ENCODE measurements around the gene CTSA.
"Not testable (repeated sequence)": the region's sequence is repeated elsewhere in the genome, so short reads cannot be mapped to it uniquely, and the experiment has no call there.

CTSA gene

DNA sequence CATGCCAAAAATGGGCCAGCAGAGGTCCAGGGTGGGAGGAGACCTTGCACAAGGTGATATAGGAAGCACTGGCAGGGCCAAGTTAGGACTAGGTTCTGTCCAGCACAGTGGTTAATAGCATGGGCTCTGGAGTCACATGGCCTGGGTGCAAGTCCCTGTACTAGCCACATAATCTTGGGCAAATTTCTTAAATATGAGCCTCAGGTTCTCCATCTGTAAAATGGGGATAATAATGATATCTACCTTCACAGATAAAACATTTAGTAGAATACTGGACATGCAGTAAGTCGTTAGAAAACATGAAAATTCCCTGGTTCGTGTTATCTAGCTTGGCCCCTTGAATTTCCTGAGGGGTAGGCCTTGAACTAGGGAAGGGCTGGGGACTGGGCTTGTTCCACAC is 6.2 kb downstream of the CTSA start:
- no peak for DNase-seq

DNA sequence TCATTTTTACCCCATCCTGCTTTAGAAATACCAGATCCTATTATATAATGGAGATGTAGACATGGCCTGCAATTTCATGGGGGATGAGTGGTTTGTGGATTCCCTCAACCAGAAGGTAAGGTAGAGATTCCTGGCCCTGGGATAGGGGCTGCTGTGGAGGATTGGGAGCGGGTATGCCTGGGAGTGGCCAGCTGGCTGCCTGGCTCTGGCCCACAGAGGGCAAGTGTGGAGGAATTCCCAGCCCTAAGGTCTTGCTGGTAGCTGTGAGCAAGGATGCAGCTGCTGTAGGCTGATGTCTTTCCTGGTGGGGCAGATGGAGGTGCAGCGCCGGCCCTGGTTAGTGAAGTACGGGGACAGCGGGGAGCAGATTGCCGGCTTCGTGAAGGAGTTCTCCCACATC is 6.6 kb downstream of the CTSA start:
- no peak for DNase-seq

GRCh38 chr20:45898285-45898684 is 7.2 kb downstream of the CTSA start:
- no peak for DNase-seq

DNA sequence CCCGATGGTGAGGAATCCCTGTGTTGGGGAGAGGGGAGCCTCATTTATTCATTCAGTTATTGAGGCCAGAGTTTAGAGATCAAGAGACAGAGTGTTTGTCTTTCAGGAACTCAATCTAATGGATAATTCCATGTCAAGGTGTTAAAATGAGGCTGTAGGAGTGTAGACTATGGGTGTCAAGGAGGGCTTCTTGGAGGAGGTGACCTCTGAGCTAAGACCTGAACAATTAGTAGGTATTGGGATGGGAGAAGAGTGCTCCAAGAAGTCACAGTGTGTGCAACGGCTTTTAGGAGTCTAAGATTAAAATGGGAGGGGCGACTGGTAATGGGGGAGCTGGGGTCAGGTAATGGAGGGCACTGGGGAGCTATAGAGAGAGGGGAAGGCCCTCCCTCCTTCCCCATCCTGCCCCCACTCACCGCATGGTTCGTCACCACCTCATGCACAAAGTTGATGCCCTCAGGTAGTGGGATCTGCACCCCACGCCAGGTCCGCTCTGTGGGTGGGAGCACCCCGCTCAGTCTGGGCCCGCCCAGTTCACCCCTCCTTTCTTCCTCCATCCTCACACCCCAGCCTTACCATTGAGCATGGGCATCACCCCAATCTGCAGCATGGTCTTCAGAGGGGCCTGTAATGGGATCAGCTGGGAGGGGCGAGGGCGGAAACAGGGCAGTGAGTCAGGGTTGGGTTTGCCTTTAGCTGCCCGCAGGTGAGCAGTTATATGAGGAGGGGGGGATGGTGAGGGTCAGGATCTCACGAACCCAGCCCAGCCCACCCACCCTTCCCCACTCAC is 8.1 kb downstream of the CTSA start:
- DNase-seq = no peak

DNA sequence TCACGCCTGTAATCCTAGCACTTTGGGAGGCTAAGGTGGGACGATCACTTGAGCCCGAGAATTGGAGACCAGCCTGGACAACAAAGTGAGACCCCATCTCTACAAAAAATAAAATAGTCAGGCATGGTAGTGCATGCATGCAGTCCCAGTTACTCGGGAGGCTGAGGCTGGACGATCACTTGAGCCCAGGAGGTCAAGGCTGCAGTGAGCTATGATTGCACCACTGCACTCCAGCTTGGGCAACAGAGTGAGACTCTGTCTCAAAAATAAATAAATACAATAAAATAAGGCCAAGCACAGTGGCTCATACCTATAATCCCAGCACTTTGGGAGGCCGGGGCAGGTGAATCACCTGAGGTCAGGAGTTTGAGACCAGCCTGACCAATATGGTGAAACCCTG is 10.2 kb downstream of the CTSA start:
- DNase-seq = not testable (repeated sequence)

DNA sequence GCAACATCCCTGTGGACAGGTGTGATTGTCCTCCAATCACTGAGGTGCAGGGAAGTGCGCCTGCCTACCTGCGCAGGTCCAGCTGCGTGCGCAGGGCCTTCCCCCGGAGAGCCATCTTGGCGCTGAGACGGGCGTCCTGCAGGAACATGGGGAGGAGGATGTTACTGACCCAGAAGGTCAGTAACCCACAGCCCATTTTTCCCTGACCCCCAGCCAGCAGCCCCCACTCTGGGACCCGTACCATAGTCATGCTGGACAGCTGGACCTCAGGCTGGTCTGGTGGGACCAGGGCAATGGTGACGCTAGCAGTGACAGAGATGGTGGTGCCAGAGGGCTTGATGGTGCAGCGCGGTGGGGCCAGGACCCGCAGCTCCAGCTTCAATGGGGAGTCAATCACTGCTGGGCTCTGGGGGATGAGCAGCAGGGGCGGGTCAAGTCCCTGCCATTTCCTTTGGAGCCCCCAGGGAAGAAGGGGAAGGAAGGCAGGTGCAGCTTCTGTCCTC is 11.1 kb downstream of the CTSA start:
- DNase-seq = no peak

DNA sequence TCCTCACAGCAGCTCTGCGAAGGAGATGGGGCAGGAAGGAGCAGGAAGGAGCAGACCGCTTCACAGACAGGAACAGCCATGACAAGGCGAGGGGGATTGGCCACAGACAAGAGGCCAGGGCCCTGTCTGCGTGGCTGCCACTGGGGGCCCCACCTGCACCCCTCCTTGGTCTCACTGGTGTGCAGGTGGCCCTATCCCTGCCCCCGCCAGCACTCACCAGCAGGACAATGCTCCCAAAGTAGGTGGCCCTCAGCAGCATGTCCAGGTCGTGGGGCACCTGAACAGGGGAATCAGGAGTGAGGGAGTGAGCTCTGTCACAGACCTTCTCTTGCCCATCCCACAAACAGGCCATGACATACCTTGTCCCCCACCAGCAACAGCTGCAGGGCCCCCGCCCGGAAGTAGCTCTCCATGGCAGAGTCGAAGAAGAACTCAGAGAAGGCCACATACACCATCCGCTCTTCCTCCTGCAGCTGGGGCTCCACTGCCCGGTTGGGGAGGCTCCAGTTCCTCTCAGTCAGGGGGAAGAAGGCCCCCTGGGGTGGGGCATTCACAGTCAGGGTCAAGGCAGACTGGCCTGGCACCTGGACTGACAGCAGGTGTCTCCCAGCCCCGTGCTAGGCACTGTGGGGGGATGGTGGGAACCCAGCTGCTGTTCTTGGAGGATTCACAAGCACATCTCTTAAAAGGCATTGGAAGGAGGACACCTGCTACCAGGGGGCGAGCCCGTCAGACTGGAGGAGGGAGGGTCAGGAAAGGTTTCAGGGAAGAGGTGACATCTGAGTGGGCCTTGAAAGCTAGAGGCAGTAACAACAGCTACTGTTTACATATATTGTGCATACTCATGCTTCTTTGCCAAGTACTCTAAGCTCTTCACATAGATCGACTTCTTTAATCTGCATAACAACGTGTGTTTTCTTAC is 13.7 kb downstream of the CTSA start:
- DNase-seq = no peak

- DNase-seq = no peak
These were observed 14.5 kb downstream of the CTSA start for GRCh38 chr20:45905505-45906079.

GRCh38 chr20:45907219-45907948 is 16.2 kb downstream of the CTSA start:
- no peak for DNase-seq

- no peak for DNase-seq
These were observed 16.9 kb downstream of the CTSA start for GRCh38 chr20:45908084-45908483.

DNA sequence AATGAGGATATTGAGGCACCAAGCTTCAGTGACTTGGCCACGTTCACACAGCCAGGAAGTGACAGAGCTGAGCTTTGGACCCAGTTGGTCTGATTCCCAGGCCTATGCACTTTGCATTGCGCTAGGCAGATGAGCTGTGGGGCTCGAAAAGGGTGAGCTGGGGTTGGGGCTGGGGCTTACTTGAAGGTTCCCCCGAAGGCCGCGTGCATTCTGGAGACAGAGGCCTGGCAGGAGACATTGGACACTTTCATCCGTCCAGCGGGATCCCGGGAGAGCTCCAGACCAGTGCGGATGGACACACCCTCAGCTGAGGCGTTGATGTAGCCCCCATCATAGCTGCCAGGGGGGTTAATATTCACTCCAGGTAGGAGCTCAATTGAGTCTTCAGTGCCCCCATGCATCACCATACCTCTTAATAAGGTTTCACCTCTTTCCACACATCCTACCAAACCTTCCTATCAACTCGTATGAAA is 18.2 kb downstream of the CTSA start:
- DNase-seq = no peak

GRCh38 chr20:45909817-45910669 is 18.9 kb downstream of the CTSA start:
- DNase-seq = no peak

DNA sequence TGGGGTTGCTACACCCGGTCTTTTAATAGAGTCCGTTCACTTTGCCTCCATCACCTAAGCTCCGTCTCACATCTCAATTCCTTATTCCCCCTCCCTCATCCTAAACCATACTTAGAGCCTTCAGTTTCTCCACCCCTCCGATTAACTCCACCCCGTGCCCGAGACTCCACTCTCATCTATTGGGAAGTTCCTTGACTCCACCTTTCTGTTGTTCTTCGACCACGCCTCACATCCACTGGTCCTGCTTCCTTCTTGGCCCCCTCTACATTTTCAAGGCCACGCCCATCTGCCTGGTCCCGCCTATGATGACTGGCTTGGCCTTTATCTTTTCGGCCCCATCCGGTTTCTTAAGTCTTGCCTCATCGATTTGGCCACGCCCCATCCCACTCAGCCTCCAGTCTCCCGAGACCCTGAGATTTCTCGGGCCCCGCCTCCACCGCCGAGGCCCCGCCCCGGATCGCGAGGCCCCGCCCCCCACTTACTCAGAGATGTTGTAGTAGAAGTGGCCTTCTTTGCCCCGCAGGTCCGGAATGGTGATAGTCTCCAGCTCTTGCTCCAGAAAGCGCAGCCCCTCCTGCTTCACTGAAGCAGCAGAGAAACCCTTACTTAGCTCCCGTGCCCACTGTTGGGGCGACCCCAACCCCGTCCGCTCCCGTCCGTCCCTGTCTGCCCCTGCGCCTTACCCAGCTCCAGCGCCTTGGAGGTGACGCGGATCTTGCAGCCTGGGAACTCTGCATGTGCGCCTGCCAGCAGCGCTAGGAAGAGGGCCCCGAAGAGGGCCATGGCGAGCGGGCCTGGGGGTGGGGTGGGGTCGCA is 19.7 kb downstream of the CTSA start:
- DNase-seq = peak; percentile 92

GRCh38 chr20:45911486-45912343 is 20.6 kb downstream of the CTSA start, which contains the start of gene PLTP:
PLTP (minus strand) TSS chr20:45912155; CDS start chr20:45911452, 703 bp downstream.
- peak; percentile 69 for DNase-seq

DNA sequence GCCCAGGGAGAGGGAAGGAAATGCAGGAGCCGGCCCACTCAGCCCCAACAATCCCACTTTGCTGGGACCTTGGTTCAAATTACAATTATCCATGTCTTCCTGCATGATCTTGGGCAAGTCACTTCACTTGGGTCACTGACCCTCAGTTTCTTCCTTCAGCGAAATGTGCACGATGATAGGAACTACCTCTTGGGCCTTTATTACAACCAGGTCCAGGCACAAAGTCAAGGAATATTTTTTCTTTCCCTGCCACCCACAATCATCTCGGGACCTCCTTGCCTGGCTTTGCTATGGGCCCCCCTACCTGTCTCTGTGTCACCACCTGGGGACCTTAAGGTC is 21.2 kb downstream of the CTSA start:
- DNase-seq = no peak

GRCh38 chr20:45913116-45913515 is 22.0 kb downstream of the CTSA start:
- DNase-seq = peak; percentile 23

DNA sequence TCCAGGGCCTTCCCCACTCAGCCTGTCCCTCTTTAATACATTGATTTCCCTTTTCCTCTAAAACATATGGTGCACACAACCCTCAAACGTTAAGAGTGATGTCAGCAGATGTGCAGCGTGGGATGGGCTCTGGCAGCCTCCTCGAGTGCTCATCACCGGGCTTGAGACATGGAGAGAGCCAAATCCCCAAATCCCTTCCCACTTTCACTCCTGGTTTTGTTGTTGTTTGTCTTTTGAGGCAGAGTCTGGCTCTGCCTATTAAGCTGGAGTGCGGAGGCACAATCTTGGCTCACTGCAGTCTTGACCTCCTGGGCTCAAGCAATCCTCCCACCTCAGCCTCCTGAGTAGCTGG is 26.6 kb downstream of the CTSA start:
- DNase-seq = no peak

- DNase-seq = no peak
These were observed 27.1 kb downstream of the CTSA start for GRCh38 chr20:45918182-45918737.

GRCh38 chr20:45918779-45919537 is 27.8 kb downstream of the CTSA start:
- DNase-seq = no peak

All from DMS53 (cell line).